ENCODE data around the gene C1orf50. TPM values are rescaled to one million over a fixed set of nuclear protein-coding genes. Genes with fewer than 3 reads are reported as not detected.
A peak's percentile ranks its signal among the peaks of the same experiment; 100 is the strongest.

Gene C1orf50
- total RNA-seq, 2 donors from 2014 or later = 2.0 to 2.1 TPM

GRCh38 chr1:42773420-42773819 lies 6.4 kb downstream of the C1orf50 start:
- H3K36me3 ChIP-seq (replicated peaks in 1 of 2; ENCODE audit: insufficient read depth in 1 of 2, low read depth in 2 of 2) = peaks cover 0 to 7% of the 10 kb centered on the region in 2 donors
- intact Hi-C loops (cut with DNase I) = no loop called here
- WGBS, 2 donors = 48 to 96% methylated on average over 2 of the region's 2 CpGs

GRCh38 chr1:42774928-42775526 lies 8.0 kb downstream of the C1orf50 start:
- no peaks in the 10 kb centered on the region for H3K9me3 ChIP-seq
- TF ChIP-seq POLR2A (IDR thresholded peaks at IDR 0.05) (no peak), CTCF (IDR thresholded peaks at IDR 0.05) (no peak)
- H3K27ac ChIP-seq = no peak overlapping the region
- DNase-seq (no peak), ATAC-seq (no peak)
- H3K4me3 ChIP-seq = no peak overlapping the region
- no peaks in the 10 kb centered on the region for H3K27me3 ChIP-seq
- H3K36me3 ChIP-seq (replicated peaks in 1 of 2; ENCODE audit: insufficient read depth in 1 of 2, low read depth in 2 of 2) = peaks cover 0 to 7% of the 10 kb centered on the region in 2 donors
- 84 to 89% methylated on average over 5 of the region's 5 CpGs for WGBS, 2 donors
- intact Hi-C loops (cut with DNase I) = no loop called here
- H3K4me1 ChIP-seq = no peaks in the 10 kb centered on the region

More at GRCh38 chr1:42773420-42773819, 6.4 kb downstream of the C1orf50 start:
- TF ChIP-seq POLR2A (IDR thresholded peaks at IDR 0.05) (no peak), CTCF (IDR thresholded peaks at IDR 0.05) (no peak)
- Histone ChIP-seq H3K27me3 (no peaks in the 10 kb centered on the region), H3K27ac (no peak overlapping the region), H3K4me3 (no peak overlapping the region), H3K9me3 (no peaks in the 10 kb centered on the region), H3K4me1 (peaks cover 7% of the 10 kb centered on the region)
- no peak for ATAC-seq
- no peak for DNase-seq

GRCh38 chr1:42776502-42776901 lies 9.5 kb downstream of the C1orf50 start:
- H3K4me3 ChIP-seq = no peak overlapping the region
- ATAC-seq (no peak), DNase-seq (no peak)
- intact Hi-C loops (cut with DNase I) = no loop called here
- H3K27me3 ChIP-seq = no peaks in the 10 kb centered on the region
- 90 to 98% methylated on average over 4 to 6 of the region's 6 CpGs for WGBS, 2 donors
- H3K9me3 ChIP-seq = no peaks in the 10 kb centered on the region
- H3K36me3 ChIP-seq (replicated peaks in 1 of 2; ENCODE audit: insufficient read depth in 1 of 2, low read depth in 2 of 2) = peaks cover 0 to 7% of the 10 kb centered on the region in 2 donors
- H3K27ac ChIP-seq = no peak overlapping the region
- TF ChIP-seq POLR2A (IDR thresholded peaks at IDR 0.05) (no peak), CTCF (IDR thresholded peaks at IDR 0.05) (no peak)
- no peaks in the 10 kb centered on the region for H3K4me1 ChIP-seq

- no peak overlapping the region for H3K4me3 ChIP-seq
- H3K4me1 ChIP-seq = no peaks in the 10 kb centered on the region
- intact Hi-C loops (cut with DNase I) = no loop called here
- ATAC-seq (peak; percentile 52), DNase-seq (peak in 2 of 4 donors; percentile 18 to 33)
- H3K9me3 ChIP-seq = no peaks in the 10 kb centered on the region
- no peak for TF ChIP-seq POLR2A (IDR thresholded peaks at IDR 0.05)
- peak in 6 of 7 experiments; percentile 17 to 48 (median 37) for TF ChIP-seq CTCF (IDR thresholded peaks at IDR 0.05)
- no peaks in the 10 kb centered on the region for H3K27me3 ChIP-seq
- peaks cover 0 to 7% of the 10 kb centered on the region in 2 donors for H3K36me3 ChIP-seq (replicated peaks in 1 of 2; ENCODE audit: insufficient read depth in 1 of 2, low read depth in 2 of 2)
- H3K27ac ChIP-seq = no peak overlapping the region
Observed at GRCh38 chr1:42777852-42778251, 10.8 kb downstream of the C1orf50 start.

- intact Hi-C loops (cut with DNase I) = no loop called here
Observed at GRCh38 chr1:42779725-42780124, 12.7 kb downstream of the C1orf50 start.

More at GRCh38 chr1:42779725-42780124, 12.7 kb downstream of the C1orf50 start:
- 81 to 89% methylated on average over 2 of the region's 2 CpGs for whole genome bisulfite sequencing, 2 donors
- Histone ChIP-seq H3K27ac (no peak overlapping the region), H3K36me3 (replicated peaks in 1 of 2; ENCODE audit: insufficient read depth in 1 of 2, low read depth in 2 of 2) (peaks cover 0 to 7% of the 10 kb centered on the region in 2 donors), H3K27me3 (no peaks in the 10 kb centered on the region), H3K9me3 (no peaks in the 10 kb centered on the region), H3K4me1 (peaks cover under 1% of the 10 kb centered on the region), H3K4me3 (no peak overlapping the region)
- DNase-seq = no peak
- no peak for ATAC-seq
- TF ChIP-seq POLR2A (IDR thresholded peaks at IDR 0.05) = no peak
- no peak for TF ChIP-seq CTCF (IDR thresholded peaks at IDR 0.05)

Data from body of pancreas (tissue), 4 donors.